ENCODE data around the gene GBE1.

GRCh38 chr3:81580355-81580754, 181.1 kb downstream of the GBE1 start:
- TF ChIP-seq CTCF (conservative IDR thresholded peaks at IDR 0.05 in 1 of 2, IDR thresholded peaks at IDR 0.05 in 1 of 2; ENCODE audit: low read depth in 1 of 2, low read length in 2 of 2), result no peak
- no peak for TF ChIP-seq EZH2 (IDR thresholded peaks at IDR 0.05; ENCODE audit: low read length, missing control alignments)
